CD4-positive, alpha-beta T cell treated with Interleukin-15 for 1 hour (primary cell): ENCODE data around the gene KRI1.

Source experiments
- DNase-seq: peaks from one replicate; pipeline ENCODE4 v3.0.0-alpha.2; 2020

The KRI1 gene

GRCh38 chr19:10516671-10517286 lies 49.0 kb downstream of the KRI1 start:
- no peak for DNase-seq

- DNase-seq: peak; percentile 66
Measured at GRCh38 chr19:10516064-10516385, 49.8 kb downstream of the KRI1 start.

GRCh38 chr19:10514211-10515145 lies 51.3 kb downstream of the KRI1 start:
- DNase-seq: no peak

GRCh38 chr19:10513223-10513622 lies 52.6 kb downstream of the KRI1 start:
- DNase-seq: no peak

GRCh38 chr19:10510301-10510802 lies 55.5 kb downstream of the KRI1 start:
- peak; percentile 46 for DNase-seq

GRCh38 chr19:10508707-10509106 lies 57.1 kb downstream of the KRI1 start:
- DNase-seq: no peak

- DNase-seq: no peak
Measured at GRCh38 chr19:10508036-10508435, 57.8 kb downstream of the KRI1 start.

GRCh38 chr19:10505583-10506229 lies 60.1 kb downstream of the KRI1 start:
- peak; percentile 75 for DNase-seq
